ENCODE results near the gene IL20RB. TPM values are rescaled to one million over a fixed set of nuclear protein-coding genes. Genes with fewer than 3 reads are reported as not detected.
A peak's percentile ranks its signal among the peaks of the same experiment; 100 is the strongest.

The IL20RB gene
- total RNA-seq, 1 experiment from 2014 or later: 0.37 TPM

GRCh38 chr3:136938334-136938733 is 19.4 kb upstream of the IL20RB start:
- DNase-seq (ENCODE audit: low read depth, low spot score): peak; percentile 24
- in situ Hi-C loops (cut with HindIII; ENCODE audit: low pct_unique_long_range_greater_than_20kb, low sequenced_read_pairs): no loop called here

GRCh38 chr3:136939489-136939888 is 18.3 kb upstream of the IL20RB start:
- in situ Hi-C loops (cut with HindIII; ENCODE audit: low pct_unique_long_range_greater_than_20kb, low sequenced_read_pairs): no loop called here
- DNase-seq (ENCODE audit: low read depth, low spot score): no peak

GRCh38 chr3:136942803-136943202 is 15.0 kb upstream of the IL20RB start:
- no peak for DNase-seq (ENCODE audit: low read depth, low spot score)
- in situ Hi-C loops (cut with HindIII; ENCODE audit: low pct_unique_long_range_greater_than_20kb, low sequenced_read_pairs): no loop called here

- in situ Hi-C loops (cut with HindIII; ENCODE audit: low pct_unique_long_range_greater_than_20kb, low sequenced_read_pairs): no loop called here
- no peak for DNase-seq (ENCODE audit: low read depth, low spot score)
These were observed 14.3 kb upstream of the IL20RB start for GRCh38 chr3:136943436-136943835.

- DNase-seq (ENCODE audit: low read depth, low spot score): no peak
- in situ Hi-C loops (cut with HindIII; ENCODE audit: low pct_unique_long_range_greater_than_20kb, low sequenced_read_pairs): no loop called here
These were observed 10.8 kb upstream of the IL20RB start for GRCh38 chr3:136946978-136947377.

GRCh38 chr3:136947477-136947876 is 10.3 kb upstream of the IL20RB start:
- in situ Hi-C loops (cut with HindIII; ENCODE audit: low pct_unique_long_range_greater_than_20kb, low sequenced_read_pairs): no loop called here
- DNase-seq (ENCODE audit: low read depth, low spot score): no peak

GRCh38 chr3:136949146-136949545 is 8.6 kb upstream of the IL20RB start:
- no peak for DNase-seq (ENCODE audit: low read depth, low spot score)
- in situ Hi-C loops (cut with HindIII; ENCODE audit: low pct_unique_long_range_greater_than_20kb, low sequenced_read_pairs): no loop called here

- in situ Hi-C loops (cut with HindIII; ENCODE audit: low pct_unique_long_range_greater_than_20kb, low sequenced_read_pairs): no loop called here
These were observed 8.1 kb upstream of the IL20RB start for GRCh38 chr3:136949708-136950107.

GRCh38 chr3:136950623-136951022 is 7.2 kb upstream of the IL20RB start:
- no peak for DNase-seq (ENCODE audit: low read depth, low spot score)
- in situ Hi-C loops (cut with HindIII; ENCODE audit: low pct_unique_long_range_greater_than_20kb, low sequenced_read_pairs): no loop called here

More at GRCh38 chr3:136949708-136950107, 8.1 kb upstream of the IL20RB start:
- DNase-seq (ENCODE audit: low read depth, low spot score): no peak

- no peak for DNase-seq (ENCODE audit: low read depth, low spot score)
These were observed 5.5 kb upstream of the IL20RB start for GRCh38 chr3:136952292-136952691.

GRCh38 chr3:136954251-136954650 is 3.5 kb upstream of the IL20RB start:
- DNase-seq (ENCODE audit: low read depth, low spot score): no peak
- in situ Hi-C loops (cut with HindIII; ENCODE audit: low pct_unique_long_range_greater_than_20kb, low sequenced_read_pairs): no loop called here

More at GRCh38 chr3:136952292-136952691, 5.5 kb upstream of the IL20RB start:
- in situ Hi-C loops (cut with HindIII; ENCODE audit: low pct_unique_long_range_greater_than_20kb, low sequenced_read_pairs): no loop called here

- DNase-seq (ENCODE audit: low read depth, low spot score): no peak
- in situ Hi-C loops (cut with HindIII; ENCODE audit: low pct_unique_long_range_greater_than_20kb, low sequenced_read_pairs): no loop called here
These were observed 2.6 kb upstream of the IL20RB start for GRCh38 chr3:136954980-136955780.

- in situ Hi-C loops (cut with HindIII; ENCODE audit: low pct_unique_long_range_greater_than_20kb, low sequenced_read_pairs): no loop called here
- no peak for DNase-seq (ENCODE audit: low read depth, low spot score)
These were observed 2.0 kb upstream of the IL20RB start for GRCh38 chr3:136955813-136956212.

GRCh38 chr3:136956971-136957370 is 812 bp upstream of the IL20RB start:
- no peak for DNase-seq (ENCODE audit: low read depth, low spot score)
- in situ Hi-C loops (cut with HindIII; ENCODE audit: low pct_unique_long_range_greater_than_20kb, low sequenced_read_pairs): no loop called here

- no peak for DNase-seq (ENCODE audit: low read depth, low spot score)
- in situ Hi-C loops (cut with HindIII; ENCODE audit: low pct_unique_long_range_greater_than_20kb, low sequenced_read_pairs): no loop called here
These were observed 1.2 kb downstream of the IL20RB start for GRCh38 chr3:136958939-136959338.

GRCh38 chr3:136959599-136959998 is 1.8 kb downstream of the IL20RB start:
- DNase-seq (ENCODE audit: low read depth, low spot score): no peak
- in situ Hi-C loops (cut with HindIII; ENCODE audit: low pct_unique_long_range_greater_than_20kb, low sequenced_read_pairs): no loop called here

GRCh38 chr3:136960838-136961836 is 3.4 kb downstream of the IL20RB start:
- DNase-seq (ENCODE audit: low read depth, low spot score): no peak
- in situ Hi-C loops (cut with HindIII; ENCODE audit: low pct_unique_long_range_greater_than_20kb, low sequenced_read_pairs): no loop called here

- in situ Hi-C loops (cut with HindIII; ENCODE audit: low pct_unique_long_range_greater_than_20kb, low sequenced_read_pairs): no loop called here
- DNase-seq (ENCODE audit: low read depth, low spot score): no peak
These were observed 5.1 kb downstream of the IL20RB start for GRCh38 chr3:136962927-136963326.
